AG09319 (cell line): ENCODE data around the gene CMPK2.

Source experiments
- DNase-seq: peaks from one replicate; pipeline ENCODE4 v3.0.0-alpha.2; 2010; ENCODE audit warnings: low read depth; ENCODE audit errors: extremely low read depth
- TF ChIP-seq, protein P1 (sequence below): IDR thresholded peaks from 2 replicates; pipeline ENCODE4 v1.5.1; 2011; ENCODE audit warnings: low read depth, mild to moderate bottlenecking, inconsistent platforms, low read length, moderate library complexity

Gene CMPK2

DNA sequence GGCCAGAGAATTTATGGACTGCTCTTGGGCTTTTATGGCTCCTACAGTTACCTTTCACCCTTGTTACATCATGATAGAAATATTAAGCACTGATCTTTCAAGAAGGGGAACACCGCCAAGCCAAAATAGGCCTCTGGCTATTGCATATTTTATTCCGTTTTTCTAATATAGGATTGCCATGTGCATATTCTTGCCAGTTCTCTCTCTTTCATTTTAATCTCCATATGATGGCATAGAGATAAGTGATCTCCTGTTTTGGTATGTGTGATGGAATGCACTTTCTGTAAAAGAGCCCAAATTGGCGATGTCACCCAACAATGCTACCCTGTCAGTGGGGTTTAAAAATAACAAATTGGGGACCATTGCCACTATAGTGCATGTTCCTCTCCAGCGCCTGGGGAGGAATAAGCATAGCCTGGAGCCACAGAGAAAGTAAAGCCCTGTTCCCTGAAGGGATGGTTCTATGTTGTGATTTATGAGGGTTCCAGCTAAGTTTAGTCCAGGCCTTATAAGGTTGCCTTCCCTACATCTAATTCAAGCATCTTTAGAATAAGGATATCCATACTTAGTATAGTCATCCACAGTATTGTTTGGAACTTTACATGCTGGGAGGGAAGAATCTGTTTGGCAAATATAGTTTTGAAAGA lies 26.9 kb downstream of the CMPK2 start:
- DNase-seq: no peak
- TF ChIP-seq, protein P1, sequence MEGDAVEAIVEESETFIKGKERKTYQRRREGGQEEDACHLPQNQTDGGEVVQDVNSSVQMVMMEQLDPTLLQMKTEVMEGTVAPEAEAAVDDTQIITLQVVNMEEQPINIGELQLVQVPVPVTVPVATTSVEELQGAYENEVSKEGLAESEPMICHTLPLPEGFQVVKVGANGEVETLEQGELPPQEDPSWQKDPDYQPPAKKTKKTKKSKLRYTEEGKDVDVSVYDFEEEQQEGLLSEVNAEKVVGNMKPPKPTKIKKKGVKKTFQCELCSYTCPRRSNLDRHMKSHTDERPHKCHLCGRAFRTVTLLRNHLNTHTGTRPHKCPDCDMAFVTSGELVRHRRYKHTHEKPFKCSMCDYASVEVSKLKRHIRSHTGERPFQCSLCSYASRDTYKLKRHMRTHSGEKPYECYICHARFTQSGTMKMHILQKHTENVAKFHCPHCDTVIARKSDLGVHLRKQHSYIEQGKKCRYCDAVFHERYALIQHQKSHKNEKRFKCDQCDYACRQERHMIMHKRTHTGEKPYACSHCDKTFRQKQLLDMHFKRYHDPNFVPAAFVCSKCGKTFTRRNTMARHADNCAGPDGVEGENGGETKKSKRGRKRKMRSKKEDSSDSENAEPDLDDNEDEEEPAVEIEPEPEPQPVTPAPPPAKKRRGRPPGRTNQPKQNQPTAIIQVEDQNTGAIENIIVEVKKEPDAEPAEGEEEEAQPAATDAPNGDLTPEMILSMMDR: no peak

DNA sequence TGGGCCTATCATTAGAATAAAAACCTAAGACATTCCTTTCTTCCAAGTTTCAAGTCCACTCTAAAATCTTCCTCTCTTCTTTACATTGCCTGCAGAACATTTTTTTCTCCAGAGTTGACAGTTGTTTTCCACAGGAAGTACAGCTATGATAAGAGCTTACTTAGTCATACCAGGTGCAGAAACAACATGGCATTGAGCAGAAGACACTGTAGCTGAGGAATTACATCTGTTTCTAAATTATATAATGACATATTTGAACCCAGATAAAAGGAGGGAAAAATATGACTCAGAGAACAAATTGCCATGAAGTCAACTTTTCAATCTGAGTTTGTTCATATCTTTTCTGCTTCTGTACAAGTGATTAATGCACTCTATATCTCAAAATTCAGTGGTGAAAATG lies 30.2 kb downstream of the CMPK2 start:
- TF ChIP-seq, protein P1: no peak
- no peak for DNase-seq

DNA sequence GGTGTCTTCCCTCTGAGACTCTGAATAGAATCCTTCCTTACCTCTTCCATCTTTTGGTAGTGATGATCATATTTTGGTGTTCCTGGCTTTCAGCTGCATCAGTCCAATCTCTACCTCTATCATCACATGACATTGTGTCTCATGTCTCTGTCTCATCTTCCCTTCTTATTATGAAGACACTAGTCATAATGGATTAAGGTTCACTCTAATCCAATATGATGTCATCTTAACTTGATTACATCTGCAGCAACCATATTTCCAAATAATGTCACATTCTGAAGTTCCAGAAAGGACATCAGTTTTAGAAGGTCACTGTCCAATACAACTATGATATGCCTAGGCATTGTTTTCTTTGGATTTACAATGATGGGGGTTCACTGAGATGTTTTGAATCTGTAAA lies 31.5 kb downstream of the CMPK2 start:
- no peak for DNase-seq
- TF ChIP-seq, protein P1: no peak

DNA sequence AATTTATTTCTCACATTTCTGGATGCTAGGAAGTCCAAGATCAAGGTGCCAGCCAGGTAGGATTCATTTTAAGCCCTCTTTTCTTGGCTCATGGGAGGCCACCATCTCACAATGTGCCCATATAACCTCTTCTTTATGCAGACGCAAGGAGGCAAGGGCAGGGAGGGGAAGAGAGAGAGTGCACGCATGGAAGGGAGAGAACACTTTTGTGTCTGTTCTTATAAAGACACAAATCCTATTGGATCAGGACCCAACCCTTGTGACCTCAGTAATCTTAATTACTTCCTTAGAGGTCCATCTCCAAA lies 32.5 kb downstream of the CMPK2 start:
- DNase-seq: no peak
- TF ChIP-seq, protein P1: no peak

DNA sequence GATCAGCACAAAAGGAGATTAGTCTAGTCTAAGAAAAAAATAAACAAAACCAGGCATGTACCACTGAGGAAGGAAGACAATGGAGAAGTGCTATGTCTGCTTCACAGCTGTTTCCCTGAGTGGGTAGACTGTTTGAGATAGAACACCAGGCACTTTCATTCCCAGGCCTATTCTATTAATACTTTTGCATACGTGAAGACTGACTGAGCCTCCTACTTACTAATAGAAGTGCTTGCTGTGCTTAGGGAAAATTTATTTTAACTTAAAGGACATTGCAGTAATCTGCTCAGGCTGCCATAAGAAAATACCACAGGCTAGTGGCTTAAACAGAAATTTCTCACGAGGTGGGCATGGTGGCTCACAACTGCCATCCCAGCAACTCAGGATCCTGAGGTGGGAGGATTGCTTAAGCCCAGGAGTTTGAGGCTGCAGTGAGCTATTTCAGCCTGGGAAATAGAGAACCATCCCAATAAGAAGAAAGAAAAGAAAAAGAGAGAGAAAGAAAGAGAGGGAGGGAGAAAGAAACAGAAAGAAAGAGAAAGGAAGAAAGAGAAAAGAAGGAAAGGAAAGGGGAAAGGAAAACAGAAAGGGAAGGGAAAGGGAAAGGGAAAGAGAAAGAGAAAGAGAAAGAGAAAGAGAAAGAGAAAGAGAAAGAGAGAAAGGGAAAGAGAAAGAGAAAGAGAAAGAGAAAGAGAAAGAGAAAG lies 33.0 kb downstream of the CMPK2 start:
- DNase-seq: no peak

DNA sequence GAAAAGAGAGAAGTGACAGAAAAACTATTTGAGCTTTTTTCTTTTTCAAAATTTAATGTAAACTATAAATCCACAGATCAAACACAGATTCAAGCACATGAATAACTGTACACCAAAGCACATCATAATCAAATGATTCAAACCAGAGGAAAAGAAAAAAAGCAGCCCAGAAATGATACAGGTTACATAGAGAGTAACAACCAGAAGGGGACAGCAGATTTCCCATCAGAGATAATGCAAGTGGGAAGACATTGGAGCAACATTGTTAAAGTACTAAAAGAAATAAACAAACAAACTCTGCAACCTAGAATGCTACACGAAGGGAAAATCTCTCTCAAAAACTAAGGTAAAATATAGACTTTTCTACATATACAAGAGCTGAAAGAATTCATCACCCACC lies 34.5 kb downstream of the CMPK2 start:
- TF ChIP-seq, protein P1: no peak
- DNase-seq: no peak

More for the DNA sequence above, 33.0 kb downstream of the CMPK2 start:
- TF ChIP-seq, protein P1: no peak

DNA sequence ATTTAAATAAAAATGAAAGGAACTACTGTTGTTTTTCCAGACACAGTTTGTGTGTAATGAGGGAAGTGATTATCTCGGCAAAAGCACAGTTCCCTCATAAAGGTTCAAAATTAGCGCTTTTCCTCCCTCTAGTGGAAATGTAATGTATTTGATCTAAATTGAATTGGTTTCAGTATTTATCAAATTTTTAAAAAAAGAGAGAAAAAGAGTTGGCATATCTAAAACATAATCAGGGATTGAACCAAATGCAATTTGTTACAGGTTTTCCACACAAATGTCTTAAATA lies 37.5 kb downstream of the CMPK2 start:
- peak; percentile 23 for DNase-seq
- TF ChIP-seq, protein P1: peak; percentile 42
